HepG2 (cell line): Measurements from ENCODE around the gene OAT. TPM values are rescaled to one million over a fixed set of nuclear protein-coding genes. Genes with fewer than 3 reads are reported as not detected.
A peak's percentile ranks its signal among the peaks of the same experiment; 100 is the strongest.

ENCODE experiments used
- ATAC-seq: fragments of 200-7000 bp; cut with Tn5 transposase; 3 replicates; pipeline ENCODE4 v1.9.1; 2020; ENCODE audit warnings: mild to moderate bottlenecking, moderate library complexity
- BruUV-seq: library from RNA; stranded (reverse); fragments of 400-500 nt; replicated peaks from 2 replicates; lab custom pipeline; 2021; lab: Mats Ljungman, UMichigan
- CTCF ChIA-PET: fragments of 300-600 bp; formaldehyde crosslinking; extraction: SDS; loops from one replicate; lab custom pipeline; 2021; ENCODE audit warnings: low total read pairs, inconsistent platforms, low intra/inter-chr PET ratio; lab: Yijun Ruan, JAX
- POLR2A ChIA-PET: fragments of 350-600 bp; sonication (Branson Sonifier 250); formaldehyde crosslinking; loops from one replicate; lab custom pipeline; 2020; ENCODE audit warnings: antibody characterized with exemption, inconsistent platforms; lab: Yijun Ruan, JAX
- DNase-seq: peaks from one replicate; pipeline ENCODE4 v3.0.0-alpha.2; 2015; ENCODE audit warnings: low spot score
- FAIRE-seq: peaks from 3 replicates; lab custom pipeline; 2011; peaks lifted over from hg19 to GRCh38; lab: Jason Lieb, UNC
- H2AFZ ChIP-seq: one replicate; pipeline ENCODE4 v1.6.1; 2011; ENCODE audit warnings: low read length, inconsistent platforms
- H3K27ac ChIP-seq: fragments of 300-600 bp; 3 replicates; pipeline ENCODE4 v1.8.0; 2011; ENCODE audit warnings: mixed run types, mild to moderate bottlenecking, mixed read lengths, low read length, inconsistent platforms; ENCODE audit not compliant: insufficient read depth; ENCODE audit errors: extremely low read length
- H3K27me3 ChIP-seq, 2 experiments: fragments of 200-600 bp in 1 of 2; 2 replicates in 1 of 2; 3 replicates in 1 of 2; pipeline versions ENCODE4 v1.6.0 to v1.8.0; 2011; ENCODE audit warnings: low read length in 2 of 2, mild to moderate bottlenecking in 2 of 2, moderate library complexity in 2 of 2, inconsistent platforms in 1 of 2; ENCODE audit not compliant: insufficient read depth in 2 of 2, control insufficient read depth in 1 of 2
- H3K36me3 ChIP-seq, 2 experiments: fragments of 200-600 bp in 1 of 2; replicated peaks in 1 of 2; 2 replicates in 1 of 2; 3 replicates in 1 of 2; pipeline versions ENCODE4 v1.5.1 to v1.8.0; 2011; ENCODE audit warnings: low read length in 2 of 2, inconsistent platforms in 1 of 2; ENCODE audit not compliant: insufficient read depth in 2 of 2, control insufficient read depth in 1 of 2
- H3K4me1 ChIP-seq: 2 replicates; pipeline ENCODE4 v1.5.1; 2012; ENCODE audit warnings: low read length, inconsistent platforms; ENCODE audit not compliant: insufficient read depth
- H3K4me2 ChIP-seq: 2 replicates; pipeline ENCODE4 v1.6.0; 2011; ENCODE audit warnings: low read depth, low read length, inconsistent platforms
- H3K4me3 ChIP-seq, 3 experiments: fragments of 200-600 bp in 1 of 3; sonication (generic), shearing (Covaris generic) in 1 of 3; replicated peaks in 1 of 3; 2 replicates each; pipeline ENCODE4 v1.5.1; 2011 to 2016; ENCODE audit warnings: low read length in 3 of 3, inconsistent platforms in 2 of 3, low read depth in 2 of 3, mild to moderate bottlenecking in 2 of 3, control low read depth in 1 of 3, mixed read lengths in 1 of 3; ENCODE audit not compliant: insufficient read depth in 1 of 3
- H3K79me2 ChIP-seq: one replicate; pipeline ENCODE4 v1.6.1; 2011; ENCODE audit warnings: low read length, inconsistent platforms; ENCODE audit not compliant: insufficient read depth
- H3K9ac ChIP-seq: 2 replicates; pipeline ENCODE4 v1.6.0; 2011; ENCODE audit warnings: mild to moderate bottlenecking, low read depth, low read length, inconsistent platforms; ENCODE audit not compliant: insufficient read depth
- H3K9me3 ChIP-seq: 2 replicates; pipeline ENCODE4 v1.5.1; 2012; ENCODE audit warnings: mild to moderate bottlenecking, low read length
- H4K20me1 ChIP-seq: 2 replicates; pipeline ENCODE4 v1.6.0; 2011; ENCODE audit warnings: inconsistent platforms, mild to moderate bottlenecking, low read length, moderate library complexity; ENCODE audit not compliant: insufficient read depth
- HCFC1 ChIP-seq: fragments of 150-350 bp; IDR thresholded peaks from 2 replicates; pipeline ENCODE4 v1.6.1; 2014; ENCODE audit warnings: low read depth, low read length
- SMARCC2 ChIP-seq: fragments of 450-650 bp; IDR thresholded peaks from 2 replicates; pipeline ENCODE4 v1.6.1; 2017; ENCODE audit warnings: antibody characterized with exemption, mild to moderate bottlenecking
- THAP11 ChIP-seq: IDR thresholded peaks from 2 replicates; pipeline ENCODE4 v1.6.1; 2016; ENCODE audit warnings: missing biosample characterization, missing genetic modification reagents
- ZNF143 ChIP-seq: sonication (generic); formaldehyde crosslinking; IDR thresholded peaks from 2 replicates; pipeline ENCODE4 v1.4.0; 2020; ENCODE audit warnings: missing genetic modification reagents
- WGBS: methylation state at CpG from one replicate; pipeline ENCODE4 v1.1.6; 2017; ENCODE audit warnings: low lambda C conversion rate; 5-methylcytosine and 5-hydroxymethylcytosine counted together
- in situ Hi-C: cut with HindIII; loops from 2 replicates; pipeline ENCODE4 v1.10.0; 2017; ENCODE audit warnings: low pct_unique_long_range_greater_than_20kb; ENCODE audit not compliant: extremely low pct_ligation_motif_present
- intact Hi-C: fragments of 100-400 bp; cut with micrococcal nuclease; formaldehyde crosslinking; loops from one replicate; pipeline ENCODE4 v1.10.0; 2022; ENCODE audit not compliant: unreplicated experiment
- polyA plus RNA-seq, 8 experiments: library from polyadenylated mRNA; depleted of rRNA in 3 of 8; stranded (reverse) in 7 of 8; unstranded in 1 of 8; fragments of >200 nt; fragmentation: Illumina TruSeq in 4 of 8; extraction: Trizol in 4 of 8; gene quantifications; 2 replicates each; pipeline versions ENCODE4 v1.2.1 to v1.2.3, GENCODE V29; 2011 to 2016; ENCODE audit warnings: low read depth in 4 of 8, missing spikeins in 1 of 8, mixed read lengths in 1 of 8; ENCODE audit not compliant: insufficient read depth in 1 of 8
- total RNA-seq, 5 experiments: library from RNA; depleted of rRNA; stranded (reverse); fragments of >200 nt; fragmentation: Illumina TruSeq; extraction: Trizol; gene quantifications; 2 replicates each; pipeline ENCODE4 v1.2.3, GENCODE V29; 2016; ENCODE audit warnings: low read depth in 1 of 5
- TF ChIP-seq, protein P1 (sequence below): sonication (generic); formaldehyde crosslinking; IDR thresholded peaks from 2 replicates; pipeline ENCODE4 v1.4.0; 2020; ENCODE audit warnings: missing genetic modification reagents

The OAT gene
- total and polyA plus RNA-seq, 2 of the 13 experiments (the other 11 are each of a cell fraction or from before 2014, with no cell fraction given) = 87.8 to 96.7 TPM

GRCh38 chr10:124460144-124460543 is 41.4 kb upstream of the OAT start:
- in situ Hi-C loops = loop anchor here (5.0 kb wide), 1 partner anchor 43 kb away; the partner anchor contains the start of gene OAT
- no TSS peak for BruUV-seq
- ChIA-PET CTCF (no interaction called here), POLR2A (interaction anchor here (2.8 kb wide), 1 partner anchor 43 kb away, joined by 27 read pairs; the partner anchor contains the start of gene OAT)
- peaks cover 34% of the 10 kb centered on the region for H3K4me1 ChIP-seq
- ATAC-seq = no peak
- H3K79me2 ChIP-seq = no peaks in the 10 kb centered on the region
- H3K4me2 ChIP-seq = no peak overlapping the region
- no peak for TF ChIP-seq SMARCC2
- TF ChIP-seq HCFC1 = peak; percentile 30; the same call in 1 of the 2 replicates
- TF ChIP-seq THAP11 (CRISPR knock-in tag) = peak; percentile 91
- TF ChIP-seq, protein P1, sequence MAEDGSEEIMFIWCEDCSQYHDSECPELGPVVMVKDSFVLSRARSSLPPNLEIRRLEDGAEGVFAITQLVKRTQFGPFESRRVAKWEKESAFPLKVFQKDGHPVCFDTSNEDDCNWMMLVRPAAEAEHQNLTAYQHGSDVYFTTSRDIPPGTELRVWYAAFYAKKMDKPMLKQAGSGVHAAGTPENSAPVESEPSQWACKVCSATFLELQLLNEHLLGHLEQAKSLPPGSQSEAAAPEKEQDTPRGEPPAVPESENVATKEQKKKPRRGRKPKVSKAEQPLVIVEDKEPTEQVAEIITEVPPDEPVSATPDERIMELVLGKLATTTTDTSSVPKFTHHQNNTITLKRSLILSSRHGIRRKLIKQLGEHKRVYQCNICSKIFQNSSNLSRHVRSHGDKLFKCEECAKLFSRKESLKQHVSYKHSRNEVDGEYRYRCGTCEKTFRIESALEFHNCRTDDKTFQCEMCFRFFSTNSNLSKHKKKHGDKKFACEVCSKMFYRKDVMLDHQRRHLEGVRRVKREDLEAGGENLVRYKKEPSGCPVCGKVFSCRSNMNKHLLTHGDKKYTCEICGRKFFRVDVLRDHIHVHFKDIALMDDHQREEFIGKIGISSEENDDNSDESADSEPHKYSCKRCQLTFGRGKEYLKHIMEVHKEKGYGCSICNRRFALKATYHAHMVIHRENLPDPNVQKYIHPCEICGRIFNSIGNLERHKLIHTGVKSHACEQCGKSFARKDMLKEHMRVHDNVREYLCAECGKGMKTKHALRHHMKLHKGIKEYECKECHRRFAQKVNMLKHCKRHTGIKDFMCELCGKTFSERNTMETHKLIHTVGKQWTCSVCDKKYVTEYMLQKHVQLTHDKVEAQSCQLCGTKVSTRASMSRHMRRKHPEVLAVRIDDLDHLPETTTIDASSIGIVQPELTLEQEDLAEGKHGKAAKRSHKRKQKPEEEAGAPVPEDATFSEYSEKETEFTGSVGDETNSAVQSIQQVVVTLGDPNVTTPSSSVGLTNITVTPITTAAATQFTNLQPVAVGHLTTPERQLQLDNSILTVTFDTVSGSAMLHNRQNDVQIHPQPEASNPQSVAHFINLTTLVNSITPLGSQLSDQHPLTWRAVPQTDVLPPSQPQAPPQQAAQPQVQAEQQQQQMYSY = no peak
- TF ChIP-seq ZNF143 (CRISPR knock-in tag) = peak; percentile 74
- H2AFZ ChIP-seq = no peak overlapping the region
- peaks cover 0 to 3% of the 10 kb centered on the region in 2 experiments; a peak in 1 of 5 replicates for H3K27me3 ChIP-seq
- H3K27ac ChIP-seq = no peak overlapping the region
- intact Hi-C loops = no loop called here
- no peak overlapping the region for H3K9ac ChIP-seq
- no peak for FAIRE-seq
- no peak overlapping the region for H3K4me3 ChIP-seq
- H3K36me3 ChIP-seq = no peaks in the 10 kb centered on the region
- no peak for DNase-seq
- 0 out of 2 replicates have a peak, but pooled peaks cover 6% of the 10 kb centered on the region for H4K20me1 ChIP-seq
- no peaks in the 10 kb centered on the region for H3K9me3 ChIP-seq
- 38% methylated on average over 4 of the region's 5 CpGs for WGBS
